T-helper 1 cell treated with Interleukin-12 subunit alpha and Interleukin-12 subunit beta and Interleukin-4 antibody, amounts not matched to agents 30 ng/mL and 1 ng/mL, for 36 hours (primary cell): ENCODE results near the gene DDX39B. TPM values are rescaled to one million over a fixed set of nuclear protein-coding genes. Genes with fewer than 3 reads are reported as not detected.

Experiments used
- intact Hi-C: fragments of 100-400 bp; cut with micrococcal nuclease; formaldehyde crosslinking; loops from one replicate; pipeline ENCODE4 v1.15.1; 2024
- total RNA-seq: library from RNA; stranded (reverse); gene quantifications from 2 replicates; pipeline ENCODE4 v1.2.3, GENCODE V29; 2022

The DDX39B gene
- total RNA-seq, 1 donor from 2014 or later, result 431 TPM

- intact Hi-C loops, result loop anchor here (1.0 to 5.0 kb wide), 2 partner anchors 9 to 160 kb away; partner anchors contain the start of gene CLIC1
These were observed 35.2 kb upstream of the DDX39B start for GRCh38 chr6:31576897-31577578.

- intact Hi-C loops, result loop anchor here (1.0 to 5.0 kb wide), 4 partner anchors 8 to 161 kb away; partner anchors contain the start of genes CLIC1, NFKBIL1 and PRRC2A
These were observed 34.3 kb upstream of the DDX39B start for GRCh38 chr6:31575952-31576685.

- intact Hi-C loops, result loop anchor here (1.0 to 5.0 kb wide), 3 partner anchors 28 to 162 kb away; partner anchors contain the start of genes CLIC1, NFKBIL1 and PRRC2A
These were observed 33.6 kb upstream of the DDX39B start, which contains the start of gene TNF for GRCh38 chr6:31575335-31575901. TNF (plus strand) TSS chr6:31575565; CDS start chr6:31575742, 177 bp downstream.

GRCh38 chr6:31574106-31575061 is 32.6 kb upstream of the DDX39B start:
- intact Hi-C loops, result loop anchor here (1.0 to 5.0 kb wide), 3 partner anchors 27 to 163 kb away; partner anchors contain the start of genes CLIC1, NFKBIL1 and PRRC2A

GRCh38 chr6:31573239-31574105 is 31.7 kb upstream of the DDX39B start:
- intact Hi-C loops, result no loop called here

GRCh38 chr6:31572041-31572911 is 30.5 kb upstream of the DDX39B start, which contains the start of gene LTA:
LTA (plus strand) TSS chr6:31572289; CDS start chr6:31572743, 454 bp downstream.
- intact Hi-C loops, result loop anchor here (1.0 kb wide), 3 partner anchors 12 to 21 kb away; partner anchors contain the start of gene NCR3

- intact Hi-C loops, result loop anchor here (2.0 kb wide), 2 partner anchors 13 to 759 kb away; partner anchors contain the start of gene LTB
These were observed 28.2 kb upstream of the DDX39B start for GRCh38 chr6:31569861-31570536.

- intact Hi-C loops, result loop anchor here (1.0 to 2.0 kb wide), 8 partner anchors 8 to 758 kb away; partner anchors contain the start of genes LTB, NCR3, NFKBIL1 and PRRC2A
These were observed 26.7 kb upstream of the DDX39B start for GRCh38 chr6:31568537-31568961.

- intact Hi-C loops, result loop anchor here (1.0 to 2.0 kb wide), 8 partner anchors 7 to 757 kb away; partner anchors contain the start of genes LTB, NCR3, NFKBIL1 and PRRC2A
These were observed 25.9 kb upstream of the DDX39B start for GRCh38 chr6:31567531-31568370.

GRCh38 chr6:31560697-31561058 is 18.9 kb upstream of the DDX39B start:
- intact Hi-C loops, result loop anchor here (1.0 kb wide), 2 partner anchors 8 to 12 kb away; partner anchors contain the start of gene LTA

GRCh38 chr6:31559958-31560696 is 18.3 kb upstream of the DDX39B start:
- intact Hi-C loops, result loop anchor here (1.0 kb wide), 3 partner anchors 8 to 13 kb away; partner anchors contain the start of genes LTA and NFKBIL1

GRCh38 chr6:31559606-31559957 is 17.8 kb upstream of the DDX39B start:
- intact Hi-C loops, result loop anchor here (1.0 kb wide), 1 partner anchor 12 kb away; the partner anchor contains the start of gene NFKBIL1

- intact Hi-C loops, result loop anchor here (1.0 kb wide), 1 partner anchor 12 kb away; the partner anchor contains the start of gene NFKBIL1
These were observed 17.1 kb upstream of the DDX39B start for GRCh38 chr6:31558631-31559500.

- intact Hi-C loops, result no loop called here
These were observed 16.5 kb upstream of the DDX39B start for GRCh38 chr6:31558318-31558625.
